Neural cell (in vitro differentiated cells): ENCODE measurements around the gene ISL1. TPM values are rescaled to one million over a fixed set of nuclear protein-coding genes. Genes with fewer than 3 reads are reported as not detected.
A peak's percentile ranks its signal among the peaks of the same experiment; 100 is the strongest.

Experiments used
- H2AFZ ChIP-seq: fragments of 200-600, 300-800 bp; sonication (generic), shearing (Covaris generic); 2 replicates; pipeline ENCODE4 v1.6.0; 2014; ENCODE audit warnings: low read depth, mild to moderate bottlenecking, antibody characterized with exemption, low read length, moderate library complexity
- H3F3A ChIP-seq: fragments of 200-600 bp; shearing (Covaris generic); 2 replicates; pipeline ENCODE4 v1.6.1; 2016; ENCODE audit warnings: mild to moderate bottlenecking, moderate library complexity, mixed read lengths, antibody characterized with exemption, low read length; ENCODE audit not compliant: insufficient read depth, poor library complexity, severe bottlenecking
- H3K27ac ChIP-seq: fragments of 200-600, 300-800 bp; sonication (generic), shearing (Covaris generic); 2 replicates; pipeline ENCODE4 v1.5.1; 2014; ENCODE audit warnings: mild to moderate bottlenecking, low read length, moderate library complexity
- H3K27me3 ChIP-seq: fragments of 300-800, 200-600 bp; sonication (generic), shearing (Covaris generic); 2 replicates; pipeline ENCODE4 v1.6.0; 2014; ENCODE audit warnings: mild to moderate bottlenecking, low read depth, low read length, moderate library complexity; ENCODE audit not compliant: insufficient read depth
- H3K36me3 ChIP-seq: fragments of 300-800, 200-600 bp; sonication (generic), shearing (Covaris generic); 2 replicates; pipeline ENCODE4 v1.5.1; 2014; ENCODE audit warnings: mild to moderate bottlenecking, antibody characterized with exemption, low read length, moderate library complexity; ENCODE audit not compliant: insufficient read depth
- H3K4me2 ChIP-seq: fragments of 300-800, 200-600 bp; sonication (generic), shearing (Covaris generic); 2 replicates; pipeline ENCODE4 v1.6.0; 2014; ENCODE audit warnings: mild to moderate bottlenecking, low read length
- H3K4me3 ChIP-seq: fragments of 300-800, 200-600 bp; sonication (generic), shearing (Covaris generic); 2 replicates; pipeline ENCODE4 v1.5.1; 2014; ENCODE audit warnings: mild to moderate bottlenecking, low read length, moderate library complexity
- H3K79me2 ChIP-seq: fragments of 200-600 bp; shearing (Covaris generic); replicated peaks from 2 replicates; pipeline ENCODE4 v1.6.0; 2014; ENCODE audit warnings: mild to moderate bottlenecking, low read length, moderate library complexity; ENCODE audit not compliant: insufficient read depth
- H3K9ac ChIP-seq: fragments of 300-800, 200-600 bp; sonication (generic), shearing (Covaris generic); 2 replicates; pipeline ENCODE4 v1.6.1; 2016; ENCODE audit warnings: mild to moderate bottlenecking, low read length, mixed read lengths
- H3K9me2 ChIP-seq: fragments of 200-600 bp; shearing (Covaris generic); 2 replicates; pipeline ENCODE4 v1.6.1; 2016; ENCODE audit warnings: mild to moderate bottlenecking, low read length, mixed read lengths; ENCODE audit not compliant: insufficient read depth
- H3K9me3 ChIP-seq: fragments of 200-600, 300-800 bp; sonication (generic), shearing (Covaris generic); 2 replicates; pipeline ENCODE4 v1.6.1; 2016; ENCODE audit warnings: mild to moderate bottlenecking, mixed run types, low read length, moderate library complexity, mixed read lengths
- H4K20me1 ChIP-seq: fragments of 200-600 bp; shearing (Covaris generic); 2 replicates; pipeline ENCODE4 v1.6.1; 2016; ENCODE audit warnings: mild to moderate bottlenecking, mixed run types; ENCODE audit not compliant: insufficient read depth
- EP300 ChIP-seq: fragments of 450-650 bp; conservative IDR thresholded peaks from 2 replicates; pipeline ENCODE4 v1.6.1; 2014; ENCODE audit warnings: antibody characterized with exemption, mild to moderate bottlenecking, moderate library complexity; ENCODE audit not compliant: poor library complexity, severe bottlenecking
- EZH2 ChIP-seq: fragments of 200-600, 300-800 bp; shearing (Covaris generic), sonication (generic); IDR thresholded peaks from 2 replicates; pipeline ENCODE4 v1.6.1; 2014; ENCODE audit warnings: antibody characterized with exemption, low read length, borderline replicate concordance, mild to moderate bottlenecking; ENCODE audit not compliant: insufficient read depth, poor library complexity, severe bottlenecking
- MXI1 ChIP-seq: fragments of 450-650 bp; conservative IDR thresholded peaks from 2 replicates; pipeline ENCODE4 v1.6.1; 2014; ENCODE audit warnings: antibody characterized with exemption, mild to moderate bottlenecking; ENCODE audit not compliant: poor library complexity, severe bottlenecking
- POLR2AphosphoS5 ChIP-seq: IDR thresholded peaks from 2 replicates; pipeline ENCODE4 v1.6.1; 2012
- RAD21 ChIP-seq: fragments of 450-650 bp; conservative IDR thresholded peaks from 2 replicates; pipeline ENCODE4 v1.6.1; 2014; ENCODE audit warnings: antibody characterized with exemption, mild to moderate bottlenecking, moderate library complexity
- REST ChIP-seq: IDR thresholded peaks from 2 replicates; pipeline ENCODE4 v1.6.1; 2012; ENCODE audit warnings: borderline replicate concordance
- SMC3 ChIP-seq: fragments of 450-650 bp; conservative IDR thresholded peaks from 2 replicates; pipeline ENCODE4 v1.6.1; 2014; ENCODE audit warnings: antibody characterized with exemption, mild to moderate bottlenecking, moderate library complexity; ENCODE audit not compliant: poor library complexity
- TAF1 ChIP-seq: IDR thresholded peaks from 2 replicates; pipeline ENCODE4 v1.6.1; 2012; ENCODE audit warnings: low read depth
- polyA plus RNA-seq: library from polyadenylated mRNA; depleted of rRNA; stranded (reverse); fragments of >200 nt; gene quantifications from 2 replicates; pipeline ENCODE4 v1.2.3, GENCODE V29; 2014
- TF ChIP-seq, protein P1 (sequence below): fragments of 450-650 bp; IDR thresholded peaks from 2 replicates; pipeline ENCODE4 v1.5.1; 2014; ENCODE audit warnings: antibody characterized with exemption, mild to moderate bottlenecking, moderate library complexity; ENCODE audit not compliant: poor library complexity, severe bottlenecking

Gene ISL1
- polyA plus RNA-seq, 1 donor from 2014 or later: 27.6 TPM

DNA sequence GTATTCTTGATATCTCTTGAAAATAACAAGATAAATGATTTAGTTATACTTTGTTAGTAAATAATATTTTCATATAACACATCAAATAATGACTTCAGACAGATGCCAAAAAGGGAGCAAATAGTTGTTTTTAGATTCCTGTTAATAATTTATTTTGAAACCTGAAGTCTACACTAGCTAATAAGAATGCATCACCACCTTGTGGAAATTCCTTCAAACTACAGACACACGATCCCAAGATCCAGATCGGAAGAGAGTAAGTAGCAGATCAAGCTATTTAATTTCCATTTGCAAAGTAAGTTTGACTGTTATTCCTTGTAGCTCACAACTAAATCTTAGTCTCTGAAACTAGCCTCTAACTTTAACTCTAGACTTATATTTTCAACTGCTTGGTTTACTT, 35.5 kb upstream of the ISL1 start:
- no peak overlapping the region for H3K27ac ChIP-seq
- no peak overlapping the region for H3K4me2 ChIP-seq
- H2AFZ ChIP-seq: no peak overlapping the region
- no peaks in the 10 kb centered on the region for H3K9me3 ChIP-seq
- H3K36me3 ChIP-seq: no peaks in the 10 kb centered on the region
- no peaks in the 10 kb centered on the region for H3K27me3 ChIP-seq
- no peak overlapping the region for H3K9ac ChIP-seq
- H3K9me2 ChIP-seq: no peaks in the 10 kb centered on the region
- TF ChIP-seq REST: no peak
- TF ChIP-seq, protein P1, sequence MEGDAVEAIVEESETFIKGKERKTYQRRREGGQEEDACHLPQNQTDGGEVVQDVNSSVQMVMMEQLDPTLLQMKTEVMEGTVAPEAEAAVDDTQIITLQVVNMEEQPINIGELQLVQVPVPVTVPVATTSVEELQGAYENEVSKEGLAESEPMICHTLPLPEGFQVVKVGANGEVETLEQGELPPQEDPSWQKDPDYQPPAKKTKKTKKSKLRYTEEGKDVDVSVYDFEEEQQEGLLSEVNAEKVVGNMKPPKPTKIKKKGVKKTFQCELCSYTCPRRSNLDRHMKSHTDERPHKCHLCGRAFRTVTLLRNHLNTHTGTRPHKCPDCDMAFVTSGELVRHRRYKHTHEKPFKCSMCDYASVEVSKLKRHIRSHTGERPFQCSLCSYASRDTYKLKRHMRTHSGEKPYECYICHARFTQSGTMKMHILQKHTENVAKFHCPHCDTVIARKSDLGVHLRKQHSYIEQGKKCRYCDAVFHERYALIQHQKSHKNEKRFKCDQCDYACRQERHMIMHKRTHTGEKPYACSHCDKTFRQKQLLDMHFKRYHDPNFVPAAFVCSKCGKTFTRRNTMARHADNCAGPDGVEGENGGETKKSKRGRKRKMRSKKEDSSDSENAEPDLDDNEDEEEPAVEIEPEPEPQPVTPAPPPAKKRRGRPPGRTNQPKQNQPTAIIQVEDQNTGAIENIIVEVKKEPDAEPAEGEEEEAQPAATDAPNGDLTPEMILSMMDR: peak; percentile 32
- no peak for TF ChIP-seq EZH2
- peak; percentile 40 for TF ChIP-seq RAD21
- no peak for TF ChIP-seq MXI1
- peak; percentile 42 for TF ChIP-seq SMC3
- no peaks in the 10 kb centered on the region for H3K79me2 ChIP-seq
- H3F3A ChIP-seq: no peaks in the 10 kb centered on the region
- no peaks in the 10 kb centered on the region for H4K20me1 ChIP-seq
- no peak overlapping the region for H3K4me3 ChIP-seq

GRCh38 chr5:51371052-51371451, 12.2 kb upstream of the ISL1 start:
- H3K4me3 ChIP-seq: no peak overlapping the region
- H2AFZ ChIP-seq: no peak overlapping the region
- H3K4me2 ChIP-seq: no peak overlapping the region
- no peaks in the 10 kb centered on the region for H3K9me2 ChIP-seq
- H3K9me3 ChIP-seq: no peaks in the 10 kb centered on the region
- TF ChIP-seq MXI1 (no peak), TAF1 (no peak), SMC3 (no peak), REST (no peak), RAD21 (no peak), EP300 (no peak), EZH2 (no peak), POLR2AphosphoS5 (no peak)
- TF ChIP-seq, protein P1: no peak
- no peaks in the 10 kb centered on the region for H3K27me3 ChIP-seq
- H3K79me2 ChIP-seq: no peaks in the 10 kb centered on the region
- H3K9ac ChIP-seq: no peak overlapping the region
- no peaks in the 10 kb centered on the region for H3F3A ChIP-seq
- H3K36me3 ChIP-seq: no peaks in the 10 kb centered on the region
- H3K27ac ChIP-seq: no peak overlapping the region
- no peaks in the 10 kb centered on the region for H4K20me1 ChIP-seq
